GM21390 (cell line): ENCODE results near the gene HOOK2.
"Not testable (repeated sequence)": the region's sequence is repeated elsewhere in the genome, so short reads cannot be mapped to it uniquely, and the experiment has no call there.

Experiments
- ATAC-seq: cut with Tn5 transposase; IDR thresholded peaks from one replicate; pipeline ENCODE4 v1.9.1; 2021; ENCODE audit not compliant: unreplicated experiment

HOOK2 gene

GRCh38 chr19:12754465-12755196 lies 20.7 kb downstream of the HOOK2 start:
- ATAC-seq = no peak

- ATAC-seq = no peak
Measured at GRCh38 chr19:12752056-12752781, 23.1 kb downstream of the HOOK2 start.

- no peak for ATAC-seq
Measured at GRCh38 chr19:12751635-12752034, 23.7 kb downstream of the HOOK2 start, which contains the start of gene BEST2. TSS of gene BEST2 (plus strand) at chr19:12751791. CDS start at chr19:12752593, 802 bp downstream.

GRCh38 chr19:12750851-12751250 lies 24.5 kb downstream of the HOOK2 start:
- ATAC-seq = no peak

GRCh38 chr19:12749938-12750521 lies 25.3 kb downstream of the HOOK2 start:
- no peak for ATAC-seq

GRCh38 chr19:12748489-12748888 lies 26.9 kb downstream of the HOOK2 start:
- no peak for ATAC-seq

- ATAC-seq = no peak
Measured at GRCh38 chr19:12745166-12745897, 30.0 kb downstream of the HOOK2 start.

GRCh38 chr19:12737835-12738351 lies 37.5 kb downstream of the HOOK2 start:
- no peak for ATAC-seq

- ATAC-seq = peak; percentile 74
Measured at GRCh38 chr19:12736995-12737834, 38.1 kb downstream of the HOOK2 start, which contains the start of gene GET3. TSS of gene GET3 (plus strand) at chr19:12737497. CDS start at chr19:12737506, 9 bp downstream.

GRCh38 chr19:12733369-12734214 lies 41.8 kb downstream of the HOOK2 start:
- ATAC-seq = no peak

- no peak for ATAC-seq
Measured at GRCh38 chr19:12731337-12731736, 44.0 kb downstream of the HOOK2 start.

GRCh38 chr19:12730064-12730463 lies 45.3 kb downstream of the HOOK2 start:
- ATAC-seq = no peak

GRCh38 chr19:12727745-12728433 lies 47.5 kb downstream of the HOOK2 start:
- no peak for ATAC-seq

- ATAC-seq = no peak
Measured at GRCh38 chr19:12726988-12727316, 48.4 kb downstream of the HOOK2 start.

GRCh38 chr19:12725612-12726011 lies 49.7 kb downstream of the HOOK2 start:
- not testable (repeated sequence) for ATAC-seq

GRCh38 chr19:12723641-12724426 lies 51.5 kb downstream of the HOOK2 start, which contains the start of gene TNPO2:
TSS of gene TNPO2 (minus strand) at chr19:12723932. CDS start at chr19:12720977, 2,955 bp downstream.
- ATAC-seq = no peak

- ATAC-seq = no peak
Measured at GRCh38 chr19:12723381-12723640, 52.0 kb downstream of the HOOK2 start.
